HL-60 (cell line): ENCODE data around the gene SMPDL3B.

Source experiments
- GABPA ChIP-seq: IDR thresholded peaks from 2 replicates; pipeline ENCODE4 v1.6.1; 2012; ENCODE audit warnings: low read depth
- POLR2AphosphoS5 ChIP-seq: IDR thresholded peaks from 2 replicates; pipeline ENCODE4 v1.6.1; 2012; ENCODE audit warnings: low read depth
- TF ChIP-seq, protein P1 (sequence below): IDR thresholded peaks from one replicate; pipeline ENCODE4 v1.5.1; 2011; ENCODE audit warnings: low read length, control low read depth, inconsistent platforms; ENCODE audit not compliant: insufficient read depth

DNA sequence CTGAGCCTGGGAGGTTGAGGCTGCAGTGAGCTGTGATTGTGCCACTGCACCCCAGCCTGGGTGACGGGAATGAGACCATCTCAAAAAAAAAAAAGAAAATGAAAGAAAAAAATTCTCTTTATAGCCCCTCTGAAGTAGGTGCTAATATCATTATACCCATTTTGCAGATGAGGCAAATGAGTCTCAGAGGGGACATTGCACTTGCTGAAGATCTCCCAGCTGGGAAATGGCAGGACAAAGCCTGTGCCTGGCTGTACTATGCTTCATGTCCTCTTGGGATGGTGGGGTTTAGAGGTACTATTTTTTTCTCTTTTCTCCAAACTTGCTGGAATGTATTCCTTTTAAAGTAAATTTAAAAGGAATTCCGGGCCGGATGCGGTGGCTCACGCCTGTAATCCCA, 1.6 kb downstream of the SMPDL3B start:
- TF ChIP-seq POLR2AphosphoS5 (no peak), GABPA (no peak)
- TF ChIP-seq, protein P1, sequence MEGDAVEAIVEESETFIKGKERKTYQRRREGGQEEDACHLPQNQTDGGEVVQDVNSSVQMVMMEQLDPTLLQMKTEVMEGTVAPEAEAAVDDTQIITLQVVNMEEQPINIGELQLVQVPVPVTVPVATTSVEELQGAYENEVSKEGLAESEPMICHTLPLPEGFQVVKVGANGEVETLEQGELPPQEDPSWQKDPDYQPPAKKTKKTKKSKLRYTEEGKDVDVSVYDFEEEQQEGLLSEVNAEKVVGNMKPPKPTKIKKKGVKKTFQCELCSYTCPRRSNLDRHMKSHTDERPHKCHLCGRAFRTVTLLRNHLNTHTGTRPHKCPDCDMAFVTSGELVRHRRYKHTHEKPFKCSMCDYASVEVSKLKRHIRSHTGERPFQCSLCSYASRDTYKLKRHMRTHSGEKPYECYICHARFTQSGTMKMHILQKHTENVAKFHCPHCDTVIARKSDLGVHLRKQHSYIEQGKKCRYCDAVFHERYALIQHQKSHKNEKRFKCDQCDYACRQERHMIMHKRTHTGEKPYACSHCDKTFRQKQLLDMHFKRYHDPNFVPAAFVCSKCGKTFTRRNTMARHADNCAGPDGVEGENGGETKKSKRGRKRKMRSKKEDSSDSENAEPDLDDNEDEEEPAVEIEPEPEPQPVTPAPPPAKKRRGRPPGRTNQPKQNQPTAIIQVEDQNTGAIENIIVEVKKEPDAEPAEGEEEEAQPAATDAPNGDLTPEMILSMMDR = no peak
